ENCODE measurements around the gene COL15A1. TPM values are rescaled to one million over a fixed set of nuclear protein-coding genes. Genes with fewer than 3 reads are reported as not detected.

The COL15A1 gene
- total RNA-seq, result not detected in 2 replicates

DNA sequence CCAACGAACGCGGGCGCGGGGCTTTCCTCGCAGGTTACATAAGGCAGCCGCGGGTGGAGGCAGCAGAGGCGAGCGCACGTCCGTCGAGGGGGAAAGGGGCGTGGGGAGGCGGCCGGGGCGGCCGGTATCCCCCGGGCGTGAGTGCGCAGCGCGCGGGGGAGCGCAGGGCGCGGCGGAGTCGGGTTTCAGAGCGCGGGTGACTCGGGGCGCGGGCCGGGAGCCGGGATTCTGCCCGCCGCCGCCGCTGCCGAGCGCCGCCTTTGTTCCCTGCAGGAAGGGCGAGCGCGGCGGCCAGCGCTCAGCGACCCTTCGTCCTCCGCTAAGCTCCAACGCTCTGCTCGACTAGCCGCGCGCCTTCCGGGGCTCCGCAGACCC is at the start of gene COL15A1:
Gene COL15A1 (plus strand): TSS at position 226 of the 375 bp plus-strand sequence. CDS start 155 bp downstream, outside the sequence.

DNA sequence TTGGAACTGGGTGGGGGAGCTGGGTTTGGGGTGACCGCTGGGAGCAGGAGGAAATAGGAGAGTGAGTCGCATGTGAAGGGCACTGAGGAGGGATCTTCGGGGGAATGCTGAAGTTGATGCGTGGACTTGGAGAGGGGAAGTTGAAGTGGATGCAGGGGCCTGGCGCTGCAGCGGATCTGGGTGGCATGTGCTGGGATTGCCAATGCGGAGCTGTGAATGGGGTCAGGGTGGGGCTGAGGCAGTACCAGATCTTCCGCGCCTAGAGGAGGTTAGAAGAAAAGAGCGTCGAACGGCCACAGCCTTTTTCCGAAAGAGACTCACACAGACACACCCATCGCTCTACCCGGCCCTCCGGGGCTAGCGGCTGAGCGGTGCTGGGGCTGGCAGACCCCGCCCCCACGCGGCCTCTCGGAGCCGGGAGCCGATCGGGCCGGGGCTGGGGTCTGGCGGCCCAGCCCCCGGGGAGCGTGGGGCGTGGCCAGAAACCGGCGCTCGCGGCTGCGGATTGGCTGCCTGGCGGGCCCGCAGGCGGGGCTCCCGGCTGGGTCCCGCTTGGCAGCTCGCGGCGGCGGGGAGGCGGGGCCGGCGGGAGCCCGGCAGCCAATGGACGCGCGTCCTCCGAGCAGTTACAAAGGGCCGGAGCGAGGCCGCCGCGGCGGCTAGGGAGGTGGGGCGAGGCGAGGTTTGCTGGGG is 160.9 kb downstream of the COL15A1 start, which contains the start of gene TGFBR1:
Gene TGFBR1 (plus strand): TSS at position 655 of the 693 bp plus-strand sequence. CDS start 93 bp downstream, outside the sequence.

Other genes starting within 250 kb of the COL15A1 start
- gene GABBR2, start 235.0 kb upstream of the COL15A1 start, total RNA-seq, result 33.5 and 39.2 TPM in 2 replicates
- 20.6 and 20.9 TPM in 2 replicates for gene ANKS6, start 147.4 kb upstream of the COL15A1 start, total RNA-seq
- 1.4 and 1.5 TPM in 2 replicates for gene GALNT12, start 136.2 kb upstream of the COL15A1 start, total RNA-seq
- 10.4 and 15.4 TPM in 2 replicates for gene TGFBR1, start 161.2 kb downstream of the COL15A1 start, total RNA-seq

Data from thoracic aorta endothelial cell (primary cell).